LNCAP (cell line): ENCODE results near the gene MARVELD2.

Source experiments
- TF ChIP-seq, protein P1 (sequence below): fragments of 450-650 bp; IDR thresholded peaks from 2 replicates; pipeline ENCODE4 v1.5.1; 2017; ENCODE audit warnings: mild to moderate bottlenecking

MARVELD2 gene

DNA sequence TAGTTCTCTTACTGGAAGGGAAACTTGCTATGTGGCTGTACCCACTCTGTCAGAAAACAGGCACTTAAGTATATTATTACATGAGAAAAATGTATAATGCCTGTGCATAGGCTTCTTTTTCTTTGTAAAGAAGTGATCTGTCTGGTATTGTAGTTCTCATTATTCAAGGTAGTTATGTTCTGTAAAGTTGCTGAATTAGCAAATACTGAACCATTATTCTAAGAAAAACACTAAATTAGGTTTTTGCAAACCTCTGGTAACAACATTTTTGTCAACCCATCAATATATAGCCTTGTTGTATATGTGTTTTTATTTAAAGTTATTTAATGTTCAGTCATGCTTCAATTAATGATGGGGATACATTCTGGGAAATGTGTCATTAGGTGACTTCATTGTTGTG lies 36.5 kb upstream of the MARVELD2 start:
- TF ChIP-seq, protein P1, sequence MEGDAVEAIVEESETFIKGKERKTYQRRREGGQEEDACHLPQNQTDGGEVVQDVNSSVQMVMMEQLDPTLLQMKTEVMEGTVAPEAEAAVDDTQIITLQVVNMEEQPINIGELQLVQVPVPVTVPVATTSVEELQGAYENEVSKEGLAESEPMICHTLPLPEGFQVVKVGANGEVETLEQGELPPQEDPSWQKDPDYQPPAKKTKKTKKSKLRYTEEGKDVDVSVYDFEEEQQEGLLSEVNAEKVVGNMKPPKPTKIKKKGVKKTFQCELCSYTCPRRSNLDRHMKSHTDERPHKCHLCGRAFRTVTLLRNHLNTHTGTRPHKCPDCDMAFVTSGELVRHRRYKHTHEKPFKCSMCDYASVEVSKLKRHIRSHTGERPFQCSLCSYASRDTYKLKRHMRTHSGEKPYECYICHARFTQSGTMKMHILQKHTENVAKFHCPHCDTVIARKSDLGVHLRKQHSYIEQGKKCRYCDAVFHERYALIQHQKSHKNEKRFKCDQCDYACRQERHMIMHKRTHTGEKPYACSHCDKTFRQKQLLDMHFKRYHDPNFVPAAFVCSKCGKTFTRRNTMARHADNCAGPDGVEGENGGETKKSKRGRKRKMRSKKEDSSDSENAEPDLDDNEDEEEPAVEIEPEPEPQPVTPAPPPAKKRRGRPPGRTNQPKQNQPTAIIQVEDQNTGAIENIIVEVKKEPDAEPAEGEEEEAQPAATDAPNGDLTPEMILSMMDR: no peak

DNA sequence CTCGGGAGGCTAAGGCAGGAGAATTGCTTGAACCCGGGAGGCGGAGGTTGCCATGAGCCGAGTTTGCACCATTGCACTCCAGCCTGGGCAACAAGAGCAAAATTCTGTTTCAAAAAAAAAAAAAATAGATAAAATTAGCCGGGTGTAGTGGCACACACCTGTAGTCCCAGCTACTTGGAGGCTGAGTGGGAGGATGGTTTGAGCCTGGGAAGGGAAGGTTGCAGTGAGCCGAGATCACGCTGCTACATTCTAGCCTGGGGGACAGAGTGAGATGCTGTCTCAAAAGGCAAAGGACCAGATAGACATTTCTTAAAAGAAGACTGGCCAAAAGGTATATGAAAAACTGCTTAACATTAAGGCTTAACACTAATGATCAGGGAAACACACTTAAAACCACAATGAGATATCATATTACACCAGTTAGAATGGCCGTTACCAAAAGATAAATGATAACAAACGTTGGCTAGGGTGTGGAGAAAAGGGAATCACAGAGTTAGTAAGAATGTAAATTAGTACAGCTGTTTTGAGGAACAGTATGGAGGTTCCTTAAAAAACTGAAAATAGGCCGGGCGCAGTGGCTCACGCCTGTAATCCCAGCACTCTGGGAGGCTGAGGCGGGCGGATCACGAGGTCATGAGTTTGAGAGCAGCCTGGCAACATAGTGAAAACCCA lies 10.1 kb upstream of the MARVELD2 start:
- TF ChIP-seq, protein P1: no peak

DNA sequence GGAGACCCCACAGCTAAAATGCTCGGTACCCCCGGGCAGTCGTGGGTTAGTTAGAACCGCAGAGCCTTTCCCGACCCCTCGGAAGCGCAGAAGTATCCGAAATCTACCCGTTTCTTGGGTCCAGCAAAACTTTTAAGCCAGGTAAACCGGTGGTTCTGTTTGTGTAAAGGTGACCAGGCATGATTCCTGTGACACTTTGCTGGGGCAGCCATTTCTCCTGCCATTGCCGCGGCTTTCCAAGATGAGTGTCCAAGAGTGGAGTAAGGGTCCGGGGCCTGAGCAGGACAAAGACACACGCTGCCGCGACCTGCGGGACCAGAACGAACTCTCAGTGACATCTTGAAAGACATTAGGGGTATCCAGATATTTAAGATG lies 655 bp downstream of the MARVELD2 start:
- TF ChIP-seq, protein P1: no peak

DNA sequence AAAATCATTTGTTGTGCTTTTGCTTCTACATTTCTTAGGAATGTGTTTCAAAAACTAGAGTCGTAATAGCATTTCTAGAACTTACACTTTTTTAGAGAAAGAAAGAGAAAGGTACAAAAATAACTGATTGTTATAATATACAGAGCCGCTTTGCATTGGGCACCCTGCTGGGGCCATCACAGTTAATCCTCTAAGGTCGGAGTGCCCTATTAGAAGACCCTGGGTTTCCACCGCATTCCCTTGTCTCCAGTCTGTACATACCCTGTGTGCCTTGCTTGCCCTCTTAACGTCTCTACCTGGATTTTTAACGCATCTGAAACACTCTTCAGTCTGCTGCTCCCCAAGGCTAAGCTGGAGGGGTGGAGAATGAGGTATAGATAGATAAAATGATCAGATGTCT lies 1.3 kb downstream of the MARVELD2 start:
- TF ChIP-seq, protein P1: no peak

DNA sequence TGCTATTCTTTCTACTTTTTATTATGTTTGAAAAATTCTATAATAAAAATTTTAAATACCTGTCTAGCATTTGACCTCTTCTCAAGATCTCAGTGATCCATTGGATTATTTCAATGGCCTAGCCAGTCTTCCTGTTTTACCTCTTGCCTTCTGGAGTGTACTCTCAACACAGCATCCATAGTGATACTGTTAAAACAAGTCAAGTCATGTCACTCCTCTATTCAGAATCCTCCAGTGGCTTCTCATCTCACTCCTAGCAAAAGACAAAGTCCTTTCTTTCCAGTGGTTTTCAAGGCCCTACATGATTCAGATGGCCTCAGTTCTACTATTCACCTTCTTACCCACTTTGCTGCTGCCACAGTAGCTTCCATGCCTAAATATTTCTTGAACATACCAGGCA lies 1.8 kb downstream of the MARVELD2 start:
- TF ChIP-seq, protein P1: no peak

DNA sequence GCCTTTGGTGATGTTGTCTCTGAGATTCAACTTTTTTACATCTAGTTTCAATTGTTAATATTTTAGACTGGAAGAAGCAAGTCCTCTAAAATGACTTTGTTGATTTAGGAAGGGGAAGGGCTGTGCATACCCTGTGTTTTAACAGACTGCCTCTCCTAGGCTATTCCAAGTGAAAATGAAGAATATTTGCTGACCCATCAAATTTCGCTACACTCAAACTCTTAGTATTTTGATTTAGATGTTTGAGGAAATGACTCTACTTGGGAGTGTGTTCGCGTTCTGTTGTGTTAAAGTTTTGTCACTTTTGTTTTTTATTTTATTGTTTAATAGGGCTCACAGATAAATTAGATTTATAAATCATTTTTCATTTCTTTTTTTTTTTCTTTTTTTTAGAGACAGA lies 3.6 kb downstream of the MARVELD2 start:
- TF ChIP-seq, protein P1: no peak

DNA sequence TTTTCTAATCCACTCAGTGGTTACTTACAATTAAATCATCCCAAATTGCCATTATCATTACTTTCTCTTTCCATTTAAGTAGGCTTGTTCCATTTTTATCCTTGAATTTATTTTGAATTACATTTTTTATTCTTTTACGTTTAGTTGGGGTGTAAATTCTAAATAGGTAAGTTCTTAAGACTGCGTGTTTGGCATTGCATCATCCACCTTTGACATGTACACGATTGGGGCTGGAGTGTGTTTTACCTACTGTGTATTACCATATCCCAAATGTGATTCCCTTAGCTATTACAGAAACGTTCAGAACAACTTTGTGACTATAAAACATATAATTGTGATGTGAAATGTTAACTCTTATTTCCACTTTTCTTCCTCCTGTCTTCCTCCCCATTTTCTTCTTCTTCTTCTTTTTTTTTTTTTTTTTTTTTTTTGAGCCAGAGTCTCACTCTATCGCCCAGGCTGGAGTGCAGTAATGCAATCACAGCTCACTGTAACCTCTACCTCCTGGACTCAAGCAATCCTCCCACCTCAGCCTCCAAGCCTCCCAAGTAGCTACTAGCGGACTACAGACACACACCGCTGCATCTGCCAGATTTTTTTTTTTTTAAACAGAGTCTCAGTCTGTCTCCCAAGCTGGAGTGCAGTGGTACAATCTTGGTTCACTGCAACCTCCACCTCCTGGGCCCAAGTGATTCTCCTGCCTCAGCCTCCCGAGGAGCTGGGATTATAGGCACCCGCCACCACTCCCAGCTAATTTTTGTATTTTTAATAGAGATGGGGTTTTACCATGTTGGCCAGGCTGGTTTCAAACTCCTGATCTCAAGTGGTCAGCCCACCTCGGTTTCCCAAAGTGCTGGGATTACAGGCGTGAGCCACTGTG lies 16.7 kb downstream of the MARVELD2 start:
- TF ChIP-seq, protein P1: no peak
